ENCODE results near the gene AKR1B1. TPM values are rescaled to one million over a fixed set of nuclear protein-coding genes. Genes with fewer than 3 reads are reported as not detected.

The AKR1B1 gene
- total and polyA plus RNA-seq, 4 donors, result 27.0 to 76.0 (median 46.4) TPM

- H3K27ac ChIP-seq (ENCODE audit: low read depth in 1 of 2, low read length in 1 of 2), result no peak overlapping the region
- no peaks in the 10 kb centered on the region for H3K9me3 ChIP-seq (ENCODE audit: control insufficient read depth in 4 of 4, insufficient read depth in 3 of 4, low read length in 3 of 4)
- ATAC-seq (ENCODE audit: insufficient read depth, low FRiP score), result no peak
- DNase-seq, result no peak
- WGBS, 2 donors, result 86 to 90% methylated on average over 4 of the region's 4 CpGs
- H3K36me3 ChIP-seq (ENCODE audit: control insufficient read depth in 4 of 4, insufficient read depth in 4 of 4, low read length in 4 of 4), result no peaks in the 10 kb centered on the region
- no peak overlapping the region for H3K4me3 ChIP-seq
- no peaks in the 10 kb centered on the region for H3K4me1 ChIP-seq (ENCODE audit: control insufficient read depth in 5 of 5, insufficient read depth in 5 of 5, low read length in 5 of 5)
- TF ChIP-seq CTCF (IDR thresholded peaks at IDR 0.05; ENCODE audit: control extremely low read depth, extremely low read depth), result no peak
- no peaks in the 10 kb centered on the region for H3K27me3 ChIP-seq (ENCODE audit: control insufficient read depth in 3 of 3, insufficient read depth in 3 of 3, low read length in 2 of 3)
- no peak overlapping the region for H3K9ac ChIP-seq (ENCODE audit: insufficient read depth in 1 of 2, low read length in 2 of 2)
Observed at GRCh38 chr7:134470864-134471263, 12.0 kb upstream of the AKR1B1 start.

- Histone ChIP-seq H3K9ac (ENCODE audit: insufficient read depth in 1 of 2, low read length in 2 of 2) (no peak overlapping the region), H3K27me3 (ENCODE audit: control insufficient read depth in 3 of 3, insufficient read depth in 3 of 3, low read length in 2 of 3) (no peaks in the 10 kb centered on the region), H3K9me3 (ENCODE audit: control insufficient read depth in 4 of 4, insufficient read depth in 3 of 4, low read length in 3 of 4) (peaks cover 0 to 3% (median 0%) of the 10 kb centered on the region in 4 donors), H3K36me3 (ENCODE audit: control insufficient read depth in 4 of 4, insufficient read depth in 4 of 4, low read length in 4 of 4) (no peaks in the 10 kb centered on the region), H3K4me3 (no peak overlapping the region), H3K27ac (ENCODE audit: low read depth in 1 of 2, low read length in 1 of 2) (peak overlapping the region in 1 of 2 donors; percentile 34), H3K4me1 (ENCODE audit: control insufficient read depth in 5 of 5, insufficient read depth in 5 of 5, low read length in 5 of 5) (no peaks in the 10 kb centered on the region)
- ATAC-seq (ENCODE audit: insufficient read depth, low FRiP score), result no peak
- no peak for DNase-seq
- TF ChIP-seq CTCF (IDR thresholded peaks at IDR 0.05; ENCODE audit: control extremely low read depth, extremely low read depth), result no peak
- 75 to 80% methylated on average over 9 of the region's 9 CpGs for WGBS, 2 donors
Observed at GRCh38 chr7:134469622-134470021, 10.7 kb upstream of the AKR1B1 start.

- no peak overlapping the region for H3K4me3 ChIP-seq
- no peaks in the 10 kb centered on the region for H3K36me3 ChIP-seq (ENCODE audit: control insufficient read depth in 4 of 4, insufficient read depth in 4 of 4, low read length in 4 of 4)
- H3K9ac ChIP-seq (ENCODE audit: insufficient read depth in 1 of 2, low read length in 2 of 2), result no peak overlapping the region
- H3K27me3 ChIP-seq (ENCODE audit: control insufficient read depth in 3 of 3, insufficient read depth in 3 of 3, low read length in 2 of 3), result no peaks in the 10 kb centered on the region
- H3K27ac ChIP-seq (ENCODE audit: low read depth in 1 of 2, low read length in 1 of 2), result no peak overlapping the region
- TF ChIP-seq CTCF (IDR thresholded peaks at IDR 0.05; ENCODE audit: control extremely low read depth, extremely low read depth), result no peak
- H3K4me1 ChIP-seq (ENCODE audit: control insufficient read depth in 5 of 5, insufficient read depth in 5 of 5, low read length in 5 of 5), result no peaks in the 10 kb centered on the region
- peaks cover 0 to 4% (median 3%) of the 10 kb centered on the region in 4 donors for H3K9me3 ChIP-seq (ENCODE audit: control insufficient read depth in 4 of 4, insufficient read depth in 3 of 4, low read length in 3 of 4)
- no peak for DNase-seq
- WGBS, 2 donors, result 91 to 94% methylated on average over 6 of the region's 6 CpGs
- no peak for ATAC-seq (ENCODE audit: insufficient read depth, low FRiP score)
Observed at GRCh38 chr7:134468475-134468874, 9.6 kb upstream of the AKR1B1 start.

GRCh38 chr7:134468054-134468453 lies 9.2 kb upstream of the AKR1B1 start:
- 85 to 96% methylated on average over 6 of the region's 6 CpGs for WGBS, 2 donors
- ATAC-seq (ENCODE audit: insufficient read depth, low FRiP score) (no peak), DNase-seq (no peak)
- no peak for TF ChIP-seq CTCF (IDR thresholded peaks at IDR 0.05; ENCODE audit: control extremely low read depth, extremely low read depth)
- no peak overlapping the region for H3K27ac ChIP-seq (ENCODE audit: low read depth in 1 of 2, low read length in 1 of 2)
- no peaks in the 10 kb centered on the region for H3K4me1 ChIP-seq (ENCODE audit: control insufficient read depth in 5 of 5, insufficient read depth in 5 of 5, low read length in 5 of 5)
- no peak overlapping the region for H3K9ac ChIP-seq (ENCODE audit: insufficient read depth in 1 of 2, low read length in 2 of 2)
- H3K4me3 ChIP-seq, result no peak overlapping the region
- H3K9me3 ChIP-seq (ENCODE audit: control insufficient read depth in 4 of 4, insufficient read depth in 3 of 4, low read length in 3 of 4), result peaks cover 0 to 4% (median 3%) of the 10 kb centered on the region in 4 donors
- H3K36me3 ChIP-seq (ENCODE audit: control insufficient read depth in 4 of 4, insufficient read depth in 4 of 4, low read length in 4 of 4), result no peaks in the 10 kb centered on the region
- H3K27me3 ChIP-seq (ENCODE audit: control insufficient read depth in 3 of 3, insufficient read depth in 3 of 3, low read length in 2 of 3), result no peaks in the 10 kb centered on the region

All from lung (tissue), 12 donors.